Measurements from ENCODE around the gene LPP.

GRCh38 chr3:188266562-188267274 lies 112.8 kb downstream of the LPP start:
- TF ChIP-seq, protein P1, sequence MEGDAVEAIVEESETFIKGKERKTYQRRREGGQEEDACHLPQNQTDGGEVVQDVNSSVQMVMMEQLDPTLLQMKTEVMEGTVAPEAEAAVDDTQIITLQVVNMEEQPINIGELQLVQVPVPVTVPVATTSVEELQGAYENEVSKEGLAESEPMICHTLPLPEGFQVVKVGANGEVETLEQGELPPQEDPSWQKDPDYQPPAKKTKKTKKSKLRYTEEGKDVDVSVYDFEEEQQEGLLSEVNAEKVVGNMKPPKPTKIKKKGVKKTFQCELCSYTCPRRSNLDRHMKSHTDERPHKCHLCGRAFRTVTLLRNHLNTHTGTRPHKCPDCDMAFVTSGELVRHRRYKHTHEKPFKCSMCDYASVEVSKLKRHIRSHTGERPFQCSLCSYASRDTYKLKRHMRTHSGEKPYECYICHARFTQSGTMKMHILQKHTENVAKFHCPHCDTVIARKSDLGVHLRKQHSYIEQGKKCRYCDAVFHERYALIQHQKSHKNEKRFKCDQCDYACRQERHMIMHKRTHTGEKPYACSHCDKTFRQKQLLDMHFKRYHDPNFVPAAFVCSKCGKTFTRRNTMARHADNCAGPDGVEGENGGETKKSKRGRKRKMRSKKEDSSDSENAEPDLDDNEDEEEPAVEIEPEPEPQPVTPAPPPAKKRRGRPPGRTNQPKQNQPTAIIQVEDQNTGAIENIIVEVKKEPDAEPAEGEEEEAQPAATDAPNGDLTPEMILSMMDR (IDR thresholded peaks at IDR 0.05), result no peak
- no peak for TF ChIP-seq POLR2A (IDR thresholded peaks at IDR 0.05)

All from Peyer's patch (tissue), 4 donors.